Epidermal melanocyte (primary cell): Measurements from ENCODE around the gene APOBEC3A.
"Not testable (repeated sequence)": the region's sequence is repeated elsewhere in the genome, so short reads cannot be mapped to it uniquely, and the experiment has no call there.

Experiments used
- DNase-seq: peaks from one replicate; pipeline ENCODE4 v3.0.0; 2011; ENCODE audit warnings: low spot score; ENCODE audit not compliant: insufficient read length

The APOBEC3A gene

DNA sequence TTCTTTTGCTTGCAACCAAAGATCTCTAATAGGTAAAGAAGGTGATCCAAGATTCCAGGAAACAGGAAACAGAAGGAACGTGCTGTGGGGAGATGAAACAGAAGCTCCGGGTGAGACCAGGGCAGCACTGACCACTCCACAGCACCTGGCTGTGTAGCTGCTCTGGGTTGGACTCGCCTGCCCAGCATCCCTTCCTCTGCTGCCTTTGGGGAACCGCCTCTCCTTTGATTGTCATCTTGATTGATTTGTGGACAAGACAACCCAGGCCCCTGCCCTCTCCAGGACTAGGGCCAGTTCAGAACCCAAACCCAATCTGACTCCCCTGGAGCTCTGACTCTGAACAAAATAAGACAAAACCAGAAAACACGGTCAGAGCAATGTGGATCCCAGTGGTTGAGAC is 14.7 kb upstream of the APOBEC3A start:
- no peak for DNase-seq

DNA sequence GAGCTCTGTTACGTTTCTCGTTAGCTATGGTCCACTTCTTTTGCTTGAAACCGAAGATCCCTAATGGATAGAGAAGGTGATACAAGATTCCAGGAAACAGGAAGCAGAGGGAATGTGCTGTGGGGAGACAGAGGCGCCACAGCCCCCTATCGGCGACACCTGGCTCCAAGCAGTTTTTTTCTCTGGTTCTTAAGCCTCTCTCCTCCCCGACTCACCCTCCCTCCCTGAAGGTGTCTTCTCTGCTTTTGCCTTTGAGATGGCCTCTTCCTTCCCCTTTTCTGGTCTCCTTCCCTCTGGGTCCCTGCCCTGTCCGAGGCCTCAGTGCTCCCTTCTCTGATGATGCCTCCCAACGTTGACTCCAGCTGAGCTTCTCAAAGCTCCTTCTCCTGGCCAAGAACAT is 14.2 kb upstream of the APOBEC3A start:
- DNase-seq = no peak

DNA sequence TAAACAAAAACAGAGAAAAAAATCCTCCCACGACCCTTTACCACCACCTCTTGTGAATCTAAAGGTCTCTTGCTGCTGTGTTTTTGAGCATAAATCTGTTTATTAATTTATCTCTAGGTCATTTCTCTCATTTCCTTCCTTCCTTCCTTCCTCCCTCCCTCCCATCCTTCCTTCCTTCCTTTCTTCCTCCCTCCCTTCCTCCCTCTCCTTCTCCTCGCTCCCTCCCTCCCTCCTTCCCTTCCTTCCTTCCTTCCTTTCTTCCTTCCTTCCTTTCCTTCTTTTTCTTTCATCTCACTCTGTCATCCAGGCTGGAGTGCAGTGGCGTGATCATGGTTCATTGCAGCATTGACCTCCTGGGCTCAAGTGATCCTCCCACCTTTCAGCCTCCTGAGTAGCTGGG is 13.5 kb upstream of the APOBEC3A start:
- DNase-seq = no peak

DNA sequence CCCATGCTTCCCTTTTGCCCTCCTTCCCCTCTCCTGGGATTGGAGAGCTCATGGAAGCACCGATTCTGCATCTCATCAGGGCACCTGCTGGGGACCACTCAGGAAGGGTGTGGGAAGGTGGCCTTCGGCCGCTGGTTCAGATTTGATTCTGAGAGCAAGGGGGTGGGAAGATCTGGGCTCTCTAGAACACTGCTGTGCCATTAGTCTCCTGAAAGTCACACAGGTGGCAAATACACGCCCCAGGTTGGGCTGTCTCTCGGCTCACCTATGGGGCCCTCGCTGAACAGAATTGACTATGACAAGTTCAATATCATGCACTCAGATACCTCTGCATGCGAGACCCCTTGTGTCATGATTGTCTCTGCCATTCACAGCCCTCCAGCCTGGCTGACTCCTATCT is 12.8 kb upstream of the APOBEC3A start:
- DNase-seq = no peak

DNA sequence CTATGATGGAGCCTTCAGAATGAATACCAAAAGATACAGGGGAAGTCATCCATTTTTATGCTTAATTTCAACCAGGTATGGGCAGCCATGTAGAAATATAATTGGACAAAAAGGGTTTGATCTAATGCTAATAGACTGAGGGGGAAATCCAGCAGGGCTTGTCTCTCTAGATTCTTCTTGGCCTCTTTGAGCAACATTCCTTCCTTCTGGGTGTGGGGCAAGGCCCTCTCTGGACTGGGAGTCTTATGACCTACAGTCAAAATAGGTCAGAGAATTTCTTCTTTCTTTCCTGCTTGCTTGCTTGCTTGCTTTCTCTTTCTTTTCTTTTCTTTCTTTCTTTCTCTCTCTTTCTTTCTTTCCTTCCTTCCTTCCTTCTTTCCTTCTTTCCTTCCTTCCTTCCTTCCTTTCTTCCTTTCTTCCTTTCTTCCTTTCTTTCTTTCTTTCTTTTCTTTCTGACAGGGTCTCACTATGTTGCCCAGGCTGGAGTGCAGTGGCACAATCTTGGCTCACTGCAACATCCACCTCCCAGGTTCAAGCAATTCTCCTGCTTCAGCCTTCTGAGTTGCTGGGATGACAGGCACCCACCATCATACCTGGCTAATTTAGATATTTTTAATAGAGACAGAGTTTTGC is 11.6 kb upstream of the APOBEC3A start:
- DNase-seq = not testable (repeated sequence)

DNA sequence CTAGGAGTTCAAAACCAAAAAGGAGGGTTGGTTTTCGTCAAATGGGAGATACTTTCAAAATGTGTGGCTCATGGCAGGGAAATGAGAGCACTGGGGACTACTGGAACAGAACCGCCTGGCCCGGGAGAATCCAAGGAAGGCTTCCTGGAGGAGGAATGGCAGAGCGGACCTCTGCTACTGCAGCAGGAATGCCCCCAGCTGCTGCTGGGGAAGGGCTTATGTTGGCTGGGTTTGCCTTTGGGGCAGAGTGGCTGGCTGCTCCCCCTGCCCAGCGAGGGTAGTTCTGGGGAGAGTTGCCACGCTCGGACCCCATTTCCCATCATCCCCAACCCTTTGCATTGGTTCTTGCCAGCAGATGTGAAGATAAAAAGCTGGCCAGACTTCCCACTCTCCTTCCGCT is 10.6 kb upstream of the APOBEC3A start:
- DNase-seq = no peak

DNA sequence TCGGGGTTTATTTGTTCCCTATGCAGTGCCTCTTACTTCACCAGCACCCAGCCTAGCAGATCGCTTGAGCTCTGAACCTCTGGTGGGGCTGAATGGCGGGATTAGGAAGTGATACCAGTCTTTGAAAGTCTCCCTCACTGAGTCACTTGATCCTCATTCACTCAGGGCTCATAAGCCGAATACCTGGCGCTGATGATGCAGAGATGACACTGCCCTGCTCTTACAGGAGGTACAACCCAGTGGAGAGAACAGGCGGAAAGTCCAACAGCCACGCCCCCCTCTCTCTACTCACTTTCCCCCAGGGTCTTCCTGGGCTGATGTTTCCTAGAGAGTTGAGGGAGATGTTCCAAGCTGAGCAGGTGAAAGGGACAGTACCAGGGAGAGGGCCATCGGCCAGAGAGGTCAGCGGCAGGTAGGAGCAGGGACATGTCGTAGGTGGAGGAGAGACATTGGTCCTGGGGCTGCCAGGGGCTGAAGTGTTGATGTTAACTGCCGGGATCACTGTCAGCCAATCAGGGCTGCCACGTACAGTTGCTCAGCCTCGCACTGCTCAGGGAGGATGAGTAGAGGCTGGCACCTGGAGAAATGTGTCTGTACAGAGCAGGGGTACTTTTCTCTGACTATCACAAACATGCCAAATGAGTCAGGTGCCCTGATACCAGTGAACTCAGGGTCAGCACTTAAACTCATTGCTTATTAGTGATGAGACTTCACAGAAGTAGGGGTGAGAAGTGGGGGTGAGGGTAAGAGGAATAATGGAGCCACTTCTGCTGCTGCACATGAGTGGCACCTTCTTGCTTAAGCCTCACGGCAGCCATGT is 9.9 kb upstream of the APOBEC3A start:
- no peak for DNase-seq

DNA sequence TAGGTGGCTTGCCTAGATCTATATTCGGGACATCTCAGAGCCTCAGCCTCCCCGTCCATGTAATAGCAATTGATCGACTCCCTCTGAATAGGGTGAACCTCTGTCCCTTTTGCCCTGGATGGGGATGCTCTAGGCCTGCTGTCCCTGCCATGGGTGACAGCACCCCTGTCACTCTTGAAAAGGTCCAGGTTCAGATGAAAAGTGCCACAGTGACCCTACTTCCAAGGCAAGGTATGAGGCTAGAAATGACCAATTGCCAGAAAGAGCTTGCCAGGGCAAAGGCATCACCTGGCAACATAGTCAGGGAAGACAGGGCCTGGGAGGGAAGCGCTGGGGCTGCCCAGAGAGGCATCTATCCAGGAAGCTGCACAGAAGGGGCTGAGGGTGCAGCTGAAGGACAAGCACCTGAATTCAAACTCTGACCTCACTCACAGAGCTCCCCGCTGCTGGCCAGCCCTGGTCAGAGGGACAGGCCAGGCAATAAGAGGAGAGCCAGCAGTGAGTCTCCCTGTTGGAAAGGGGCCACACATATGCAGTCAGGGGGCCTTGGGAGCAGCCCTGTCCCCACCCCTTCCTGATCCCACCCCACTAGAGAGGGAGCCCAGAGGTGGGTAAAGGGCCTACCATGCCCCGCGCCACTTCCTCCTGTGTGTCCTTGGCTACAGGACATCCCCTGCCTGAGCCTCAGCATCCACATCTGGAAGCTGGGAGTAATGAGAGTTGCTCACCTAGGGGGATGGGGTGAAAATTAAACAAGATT is 9.0 kb upstream of the APOBEC3A start:
- no peak for DNase-seq

DNA sequence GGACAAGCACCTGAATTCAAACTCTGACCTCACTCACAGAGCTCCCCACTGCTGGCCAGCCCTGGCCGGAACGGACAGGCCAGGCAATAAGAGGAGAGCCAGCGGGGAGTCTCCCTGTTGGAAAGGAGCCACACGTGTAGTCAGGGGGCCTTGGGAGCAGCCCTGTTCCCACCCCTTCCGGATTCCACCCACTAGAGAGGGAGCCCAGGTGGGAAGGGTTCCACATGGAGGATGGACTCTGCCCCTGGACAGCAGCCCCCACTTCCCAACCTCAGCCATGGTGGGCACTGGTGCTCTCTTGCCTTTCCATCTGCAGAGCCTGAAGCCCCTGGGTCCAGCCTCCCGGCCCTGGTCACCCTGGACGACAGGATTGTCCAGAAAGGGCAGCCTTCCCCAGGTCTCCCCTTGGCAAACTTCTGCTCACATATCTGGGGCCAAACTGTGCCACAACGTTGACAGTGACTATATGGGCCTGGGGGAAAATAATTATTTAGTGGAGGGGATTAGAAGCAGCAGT is 7.5 kb upstream of the APOBEC3A start:
- no peak for DNase-seq

DNA sequence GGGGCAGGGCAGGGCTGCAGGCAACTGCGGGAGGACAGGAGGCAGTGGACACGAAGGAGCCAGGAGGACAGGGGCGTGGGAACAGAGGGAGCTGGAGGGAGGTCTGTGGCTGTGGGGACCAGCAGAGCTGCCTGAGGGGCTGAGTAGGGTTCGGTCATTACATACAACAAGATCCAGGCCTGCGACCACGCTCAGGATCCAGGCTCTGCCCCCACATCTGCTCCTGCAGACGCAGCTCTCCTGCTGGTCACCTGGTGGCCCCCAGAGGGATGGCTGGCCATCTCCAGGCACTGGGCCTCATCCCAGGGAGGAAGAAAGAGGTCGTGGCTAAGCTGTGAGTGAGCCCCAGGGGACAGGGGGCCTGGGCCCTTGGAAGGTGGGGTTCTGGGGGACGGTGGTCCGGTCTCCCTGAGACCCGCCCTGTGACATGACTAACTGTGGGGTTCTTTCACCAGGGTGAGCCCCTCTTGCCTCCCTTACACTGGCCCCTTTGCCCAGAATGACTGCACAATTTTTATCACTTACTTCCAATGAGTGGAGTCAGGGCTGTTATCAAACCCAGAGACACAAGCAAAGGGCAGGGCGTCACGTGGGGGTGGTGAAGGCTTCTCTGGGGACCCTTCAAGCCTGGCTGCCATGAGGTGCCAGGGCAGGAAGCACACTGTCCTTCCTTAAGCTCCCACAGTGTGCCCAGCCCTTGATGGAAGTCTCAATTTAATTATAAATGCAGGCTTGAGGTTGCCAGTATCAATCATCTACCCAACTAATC is 6.7 kb upstream of the APOBEC3A start:
- no peak for DNase-seq

DNA sequence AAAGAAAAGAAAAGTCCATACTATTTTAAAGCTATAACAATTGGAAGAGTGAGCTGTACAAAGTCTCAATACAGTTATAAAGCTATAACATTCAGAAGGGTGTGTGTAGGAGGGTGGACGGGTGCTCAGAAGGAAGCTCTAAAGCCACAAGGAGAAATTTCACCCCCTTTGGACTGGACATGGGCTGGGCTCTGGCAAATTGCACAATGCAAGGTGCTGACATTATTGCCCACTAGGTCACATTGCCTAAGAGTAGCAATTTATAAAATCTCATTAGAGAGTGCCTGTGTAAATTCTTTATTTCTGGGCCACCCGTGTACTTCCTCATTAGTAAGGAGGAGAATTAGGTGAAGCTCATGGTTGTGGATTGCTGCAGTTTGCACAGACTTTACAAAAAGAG is 5.7 kb upstream of the APOBEC3A start:
- no peak for DNase-seq

DNA sequence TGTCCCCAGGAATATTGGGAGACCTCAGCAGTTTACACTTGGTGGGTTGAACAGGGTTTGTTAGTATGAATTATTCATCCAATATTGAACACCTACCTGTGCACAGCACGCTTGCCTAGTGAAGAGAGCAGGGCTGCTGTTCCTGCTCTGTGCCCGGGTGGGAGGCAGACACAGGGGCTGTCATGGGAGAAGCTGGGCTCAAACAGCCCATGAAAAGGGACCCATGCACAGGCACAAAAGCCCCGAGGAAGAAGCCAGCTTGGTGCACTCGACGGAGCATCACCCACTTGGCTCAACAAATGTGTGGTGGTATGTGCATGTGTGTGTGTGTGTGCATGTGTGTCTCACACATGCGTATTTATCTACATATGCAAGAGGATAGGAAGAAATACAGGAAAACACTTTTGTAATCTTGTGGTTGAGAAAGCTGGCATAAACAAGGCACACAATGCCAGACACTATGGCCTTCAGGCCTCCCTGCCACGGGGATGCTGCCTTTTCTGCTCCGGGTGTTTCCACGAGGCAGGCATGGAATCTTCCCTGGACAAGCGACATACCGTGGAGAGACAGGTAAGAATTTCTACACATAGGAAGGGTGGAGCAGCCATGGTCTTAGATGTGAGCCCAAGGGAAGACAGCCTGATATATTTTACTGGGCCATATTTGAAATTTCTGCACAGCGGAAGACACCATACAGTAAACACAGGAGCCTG is 5.0 kb upstream of the APOBEC3A start:
- no peak for DNase-seq

DNA sequence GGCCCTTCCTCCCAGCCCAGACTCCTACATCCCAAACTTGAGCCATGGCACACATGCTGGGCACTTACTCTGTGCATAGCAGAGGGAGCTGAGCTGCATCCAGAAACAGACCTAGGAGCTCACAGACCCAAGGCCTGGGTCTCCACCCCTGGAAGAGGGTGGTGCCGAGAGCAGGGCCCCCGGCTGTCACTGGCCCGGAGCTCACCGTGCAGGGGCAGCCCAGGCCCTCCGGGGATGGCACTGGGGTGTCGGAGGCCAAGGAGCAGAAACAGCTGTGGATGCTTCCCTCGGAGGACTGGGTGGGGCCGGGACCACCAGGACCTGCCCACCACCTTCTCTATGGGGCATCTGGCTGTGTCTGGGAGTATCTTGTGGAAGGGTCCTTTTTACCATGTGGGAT is 4.3 kb upstream of the APOBEC3A start:
- DNase-seq = no peak

DNA sequence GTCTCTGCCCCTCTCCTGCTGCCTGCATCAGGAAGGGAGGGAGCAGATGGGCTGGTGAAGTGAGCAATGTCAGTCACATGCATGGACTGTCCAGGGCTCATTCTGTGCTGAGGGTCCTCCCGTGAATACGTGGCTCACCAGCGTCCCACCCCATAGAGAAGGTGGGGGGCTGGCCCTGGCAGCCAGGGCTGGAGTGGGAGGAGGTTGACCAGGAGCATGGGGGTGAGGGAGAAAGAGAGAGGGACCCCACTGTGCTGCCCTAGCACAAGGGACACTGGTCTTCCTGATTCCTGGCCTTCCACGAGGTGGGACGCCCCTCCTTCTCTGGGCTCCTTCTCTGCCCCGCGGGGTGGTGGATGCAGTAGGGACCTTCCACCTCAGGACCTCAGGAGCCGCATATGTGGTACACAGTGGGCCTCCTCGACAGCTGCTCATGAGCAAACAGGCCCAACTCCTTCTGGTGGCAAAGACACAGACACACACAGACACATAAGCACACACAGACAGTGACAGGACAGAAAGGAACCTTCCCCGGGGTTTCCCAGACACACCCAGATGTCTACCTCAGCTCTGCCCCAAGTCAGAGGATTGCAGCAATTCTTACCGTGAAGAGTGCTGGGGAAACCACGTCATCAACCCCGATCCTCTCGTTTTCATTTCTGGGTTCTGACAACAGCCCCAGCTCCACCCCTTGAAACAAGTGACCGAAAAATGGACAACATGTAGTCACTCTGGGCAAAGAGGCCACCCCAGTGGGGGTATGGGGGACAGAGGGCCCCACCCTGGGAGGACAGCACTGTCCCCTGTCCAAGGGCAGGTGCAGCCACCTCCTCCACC is 3.6 kb upstream of the APOBEC3A start:
- no peak for DNase-seq

DNA sequence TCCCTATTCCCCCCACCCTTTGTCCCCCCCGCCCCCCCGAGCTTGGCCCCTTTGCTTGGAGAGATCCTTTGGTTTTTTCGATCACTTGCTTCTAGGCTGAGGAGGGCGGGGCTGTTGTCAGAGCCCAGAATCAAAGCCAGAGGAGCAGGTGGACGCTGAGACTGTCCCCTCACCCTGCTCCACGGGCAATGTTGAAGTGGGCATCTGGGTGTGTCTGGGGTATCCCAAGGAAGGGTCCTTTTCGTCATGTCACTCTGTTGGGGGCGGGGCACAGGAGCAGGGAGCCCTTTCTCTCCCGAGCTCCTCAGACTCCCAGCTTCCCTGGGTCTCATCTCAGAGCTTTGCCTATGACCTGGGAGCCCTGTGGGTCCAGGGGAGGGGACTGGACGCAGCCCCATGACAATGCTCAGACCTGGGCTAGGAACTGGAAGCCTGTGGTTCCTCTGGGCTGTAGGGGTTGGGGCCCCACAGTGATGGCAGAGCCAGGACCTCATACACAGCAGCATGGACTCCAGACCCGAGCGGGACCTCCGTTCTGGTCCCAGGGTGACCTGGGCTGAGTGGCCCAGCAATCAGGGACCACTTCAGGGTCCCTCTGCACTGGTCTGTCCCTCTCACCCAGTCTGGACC is 2.9 kb upstream of the APOBEC3A start:
- DNase-seq = no peak

DNA sequence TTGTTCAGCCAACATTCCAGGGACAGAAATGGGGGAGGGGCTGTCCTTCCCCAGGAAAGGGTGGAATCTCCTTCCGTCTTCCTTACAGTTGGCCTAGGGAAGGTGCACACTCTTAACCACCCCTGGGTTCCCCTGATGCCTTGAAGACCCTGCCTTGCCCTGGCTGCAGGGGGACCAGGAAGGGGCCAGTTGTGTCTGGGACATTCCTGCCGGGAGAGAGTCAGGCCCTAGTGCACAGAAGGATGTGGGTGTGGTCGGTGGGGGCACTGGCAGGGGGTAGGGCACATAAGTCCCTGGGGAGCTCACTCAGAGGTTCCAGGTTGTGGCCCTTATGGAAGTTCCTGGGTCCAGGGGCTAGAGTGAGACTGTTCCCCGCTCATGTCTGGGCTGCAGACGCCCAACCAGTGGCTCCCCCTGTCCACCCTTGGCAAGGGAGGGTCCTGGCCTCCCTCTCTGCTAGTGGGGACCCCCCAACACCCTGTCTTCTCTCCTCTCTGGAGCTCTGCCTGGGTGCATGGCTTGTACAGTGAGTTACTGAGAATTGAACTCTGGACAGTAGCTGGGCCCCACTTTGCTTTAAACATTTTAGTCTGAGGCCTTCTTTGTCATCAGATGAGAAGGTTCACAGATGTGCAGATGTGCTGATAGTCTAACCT is 2.0 kb upstream of the APOBEC3A start:
- DNase-seq = no peak

DNA sequence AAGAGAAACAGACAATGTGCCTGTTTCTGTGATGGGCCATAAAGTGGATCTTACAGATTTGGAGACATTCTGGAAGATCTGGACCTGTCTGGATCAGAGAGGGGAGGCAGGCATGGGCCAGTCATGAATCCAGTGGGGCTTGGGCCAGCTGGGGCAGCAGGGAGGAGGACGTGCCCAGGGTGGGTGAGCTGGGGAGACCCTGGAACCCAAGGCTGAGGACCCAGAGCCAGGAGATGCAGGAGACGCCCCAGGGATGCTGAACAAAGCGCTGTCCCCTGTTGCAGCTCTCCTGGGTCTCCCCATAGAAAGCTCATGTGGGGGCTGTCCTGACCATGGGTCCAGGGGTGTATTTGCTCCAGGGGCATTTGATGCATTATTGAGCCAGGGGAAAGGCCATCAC is 1.5 kb upstream of the APOBEC3A start:
- DNase-seq = no peak

DNA sequence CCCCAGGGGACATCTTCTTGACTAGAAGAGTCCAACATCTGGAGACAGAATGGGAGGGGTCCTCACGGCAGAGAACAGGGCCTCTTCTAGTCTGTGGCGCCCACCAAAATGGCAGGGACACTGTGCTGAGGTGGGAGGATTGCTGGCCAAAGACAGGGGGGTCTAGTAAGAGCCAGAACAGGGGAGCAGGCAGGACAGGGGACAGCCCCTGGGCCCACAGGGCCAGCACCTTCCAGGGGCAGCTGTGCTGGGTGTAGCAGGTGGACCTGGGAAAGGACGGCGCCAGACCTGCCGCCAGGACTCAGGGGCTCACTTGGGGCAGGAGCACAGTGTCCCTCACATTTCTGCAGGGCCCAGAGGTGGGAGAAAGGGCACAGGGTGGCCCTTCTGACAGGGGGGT is 858 bp upstream of the APOBEC3A start:
- no peak for DNase-seq
